Suprapubic skin (tissue), 4 donors: ENCODE data around the gene PIK3R4. TPM values are rescaled to one million over a fixed set of nuclear protein-coding genes. Genes with fewer than 3 reads are reported as not detected.
A peak's percentile ranks its signal among the peaks of the same experiment; 100 is the strongest.

Experiments
- DNase-seq, 2 donors: peaks; one replicate each; pipeline ENCODE4 v3.0.0-alpha.2; 2019; ENCODE audit warnings: low spot score in 2 of 2
- H3K27ac ChIP-seq: fragments of 200-600 bp; sonication (generic); one replicate; pipeline ENCODE4 v1.5.1; 2019
- H3K27me3 ChIP-seq: fragments of 200-600 bp; sonication (generic); one replicate; pipeline ENCODE4 v1.5.1; 2019
- H3K36me3 ChIP-seq: fragments of 200-600 bp; sonication (generic); one replicate; pipeline ENCODE4 v1.5.1; 2019
- H3K4me1 ChIP-seq: fragments of 200-600 bp; sonication (generic); one replicate; pipeline ENCODE4 v1.5.1; 2019
- H3K4me3 ChIP-seq: fragments of 200-600 bp; sonication (generic); one replicate; pipeline ENCODE4 v1.5.1; 2019; ENCODE audit warnings: mild to moderate bottlenecking
- H3K9me3 ChIP-seq: fragments of 200-600 bp; sonication (generic); one replicate; pipeline ENCODE4 v1.5.1; 2019
- EP300 ChIP-seq: sonication (generic); formaldehyde crosslinking; IDR thresholded peaks from one replicate; pipeline ENCODE4 v1.6.1; 2017; ENCODE audit warnings: antibody characterized with exemption
- POLR2A ChIP-seq, 2 donors: fragments of 450-650 bp; IDR thresholded peaks; one replicate each; pipeline ENCODE4 v1.6.1; 2017; ENCODE audit warnings: antibody characterized with exemption in 2 of 2, mild to moderate bottlenecking in 2 of 2, moderate library complexity in 2 of 2
- POLR2AphosphoS5 ChIP-seq, 3 donors: sonication (generic); formaldehyde crosslinking; IDR thresholded peaks; one replicate each; pipeline ENCODE4 v1.6.1; 2017; ENCODE audit warnings: antibody characterized with exemption in 3 of 3
- WGBS: methylation state at CpG from one replicate; pipeline ENCODE4 v1.1.5; 2018; 5-methylcytosine and 5-hydroxymethylcytosine counted together
- total RNA-seq, 4 donors: library from RNA; depleted of rRNA; stranded (reverse); fragments of >200 nt; gene quantifications; one replicate each; pipeline ENCODE4 v1.1.0, GENCODE V29; 2016
- TF ChIP-seq, protein P1 (sequence below), 2 donors: fragments of 200-600 bp in 1 of 2; fragments of 450-650 bp in 1 of 2; sonication (generic) in 1 of 2; IDR thresholded peaks; one replicate each; pipeline ENCODE4 v1.5.1; 2016 to 2019; ENCODE audit warnings: antibody characterized with exemption in 2 of 2, mild to moderate bottlenecking in 1 of 2, moderate library complexity in 1 of 2

PIK3R4 gene
- total RNA-seq, 4 donors from 2014 or later = 35.6 to 48.5 (median 39.3) TPM

- WGBS = 76% methylated on average over 2 of the region's 2 CpGs
- H3K27me3 ChIP-seq = no peaks in the 10 kb centered on the region
- H3K4me1 ChIP-seq = peaks cover 7% of the 10 kb centered on the region
- no peaks in the 10 kb centered on the region for H3K9me3 ChIP-seq
- peaks cover under 1% of the 10 kb centered on the region for H3K36me3 ChIP-seq
- DNase-seq = no peak
- TF ChIP-seq POLR2AphosphoS5 (IDR thresholded peaks at IDR 0.05) = no peak
- no peak overlapping the region for H3K4me3 ChIP-seq
- H3K27ac ChIP-seq = no peak overlapping the region
Observed at GRCh38 chr3:130725746-130726145, 20.9 kb downstream of the PIK3R4 start.

DNA sequence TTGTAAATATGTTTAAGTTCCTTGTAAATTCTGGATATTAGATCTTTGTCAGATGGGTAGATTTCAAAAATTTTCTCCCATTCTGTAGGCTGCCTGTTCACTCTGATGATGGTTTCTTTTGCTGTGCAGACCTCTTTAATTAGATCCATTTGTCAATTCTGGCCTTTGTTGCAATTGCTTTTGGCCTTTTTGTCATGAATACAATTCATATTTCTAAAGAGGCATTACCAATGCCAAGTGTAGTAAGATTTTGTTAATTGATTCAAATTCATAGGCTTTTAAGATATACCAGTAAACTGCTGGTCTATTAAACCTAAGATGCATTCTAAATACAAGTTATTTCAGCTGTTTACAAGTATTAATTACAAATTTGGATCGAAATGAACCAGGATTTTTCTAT, 31.0 kb downstream of the PIK3R4 start:
- H3K9me3 ChIP-seq = no peaks in the 10 kb centered on the region
- H3K27ac ChIP-seq = no peak overlapping the region
- no peak overlapping the region for H3K4me3 ChIP-seq
- peaks cover 31% of the 10 kb centered on the region for H3K36me3 ChIP-seq
- H3K4me1 ChIP-seq = peaks cover 10% of the 10 kb centered on the region
- WGBS = 86% methylated on average over 1 of the region's 1 CpG
- DNase-seq = no peak
- no peaks in the 10 kb centered on the region for H3K27me3 ChIP-seq
- no peak for TF ChIP-seq EP300

DNA sequence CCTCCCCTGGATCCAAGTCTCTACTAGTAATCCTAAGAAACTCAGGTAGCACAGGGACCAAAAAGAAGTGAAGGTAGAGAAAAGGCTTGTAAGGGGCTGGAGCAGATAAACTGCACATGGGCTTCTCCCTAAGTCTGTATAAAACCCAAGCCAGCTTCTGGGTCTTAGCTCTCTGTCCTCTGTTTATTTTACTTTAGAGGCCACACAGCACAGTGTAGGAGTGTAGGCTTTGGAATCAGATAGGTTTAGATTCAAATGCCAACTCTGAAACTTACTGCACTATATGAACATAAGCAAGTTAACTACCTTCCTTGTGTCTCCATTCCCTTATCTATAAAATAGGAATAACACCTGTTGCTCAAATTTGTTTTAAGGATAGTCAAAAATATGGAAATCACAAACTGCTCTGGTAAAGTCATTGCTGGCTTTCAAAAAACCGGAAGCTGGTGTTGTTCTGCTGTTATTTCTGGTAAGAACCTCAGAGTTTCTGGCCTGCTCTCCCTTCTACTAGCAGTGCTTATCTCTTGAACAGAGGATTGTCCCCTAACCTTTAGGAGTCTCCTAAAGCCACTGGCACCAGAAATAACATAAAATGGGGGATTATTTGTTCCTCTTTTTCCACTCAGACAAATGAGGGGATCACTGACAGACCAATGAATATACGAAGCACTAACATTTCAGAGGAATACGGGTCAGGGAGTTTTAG, 33.8 kb downstream of the PIK3R4 start:
- no peak for DNase-seq
- Histone ChIP-seq H3K9me3 (no peaks in the 10 kb centered on the region), H3K4me1 (peaks cover 15% of the 10 kb centered on the region), H3K27me3 (no peaks in the 10 kb centered on the region), H3K27ac (no peak overlapping the region), H3K4me3 (no peak overlapping the region), H3K36me3 (peaks cover 30% of the 10 kb centered on the region)
- TF ChIP-seq POLR2A (IDR thresholded peaks at IDR 0.05) (no peak), EP300 (no peak), POLR2AphosphoS5 (IDR thresholded peaks at IDR 0.05) (no peak)
- TF ChIP-seq, protein P1, sequence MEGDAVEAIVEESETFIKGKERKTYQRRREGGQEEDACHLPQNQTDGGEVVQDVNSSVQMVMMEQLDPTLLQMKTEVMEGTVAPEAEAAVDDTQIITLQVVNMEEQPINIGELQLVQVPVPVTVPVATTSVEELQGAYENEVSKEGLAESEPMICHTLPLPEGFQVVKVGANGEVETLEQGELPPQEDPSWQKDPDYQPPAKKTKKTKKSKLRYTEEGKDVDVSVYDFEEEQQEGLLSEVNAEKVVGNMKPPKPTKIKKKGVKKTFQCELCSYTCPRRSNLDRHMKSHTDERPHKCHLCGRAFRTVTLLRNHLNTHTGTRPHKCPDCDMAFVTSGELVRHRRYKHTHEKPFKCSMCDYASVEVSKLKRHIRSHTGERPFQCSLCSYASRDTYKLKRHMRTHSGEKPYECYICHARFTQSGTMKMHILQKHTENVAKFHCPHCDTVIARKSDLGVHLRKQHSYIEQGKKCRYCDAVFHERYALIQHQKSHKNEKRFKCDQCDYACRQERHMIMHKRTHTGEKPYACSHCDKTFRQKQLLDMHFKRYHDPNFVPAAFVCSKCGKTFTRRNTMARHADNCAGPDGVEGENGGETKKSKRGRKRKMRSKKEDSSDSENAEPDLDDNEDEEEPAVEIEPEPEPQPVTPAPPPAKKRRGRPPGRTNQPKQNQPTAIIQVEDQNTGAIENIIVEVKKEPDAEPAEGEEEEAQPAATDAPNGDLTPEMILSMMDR (IDR thresholded peaks at IDR 0.05) = no peak
- 88% methylated on average over 3 of the region's 3 CpGs for WGBS

- WGBS = 51% methylated on average over 4 of the region's 4 CpGs
- TF ChIP-seq POLR2A (IDR thresholded peaks at IDR 0.05) (no peak), POLR2AphosphoS5 (IDR thresholded peaks at IDR 0.05) (no peak), EP300 (no peak)
- TF ChIP-seq, protein P1 (IDR thresholded peaks at IDR 0.05) = no peak
- Histone ChIP-seq H3K27me3 (no peaks in the 10 kb centered on the region), H3K4me1 (peaks cover 15% of the 10 kb centered on the region), H3K36me3 (peaks cover 30% of the 10 kb centered on the region), H3K27ac (peak overlapping the region; percentile 9), H3K9me3 (no peaks in the 10 kb centered on the region), H3K4me3 (no peak overlapping the region)
- DNase-seq = no peak
Observed at GRCh38 chr3:130711565-130712324, 34.9 kb downstream of the PIK3R4 start.

GRCh38 chr3:130709671-130710070, 37.0 kb downstream of the PIK3R4 start:
- no peaks in the 10 kb centered on the region for H3K9me3 ChIP-seq
- TF ChIP-seq POLR2A (IDR thresholded peaks at IDR 0.05) = no peak
- TF ChIP-seq, protein P1 (IDR thresholded peaks at IDR 0.05) = no peak
- no peak for TF ChIP-seq POLR2AphosphoS5 (IDR thresholded peaks at IDR 0.05)
- no peak for TF ChIP-seq EP300
- peaks cover 15% of the 10 kb centered on the region for H3K4me1 ChIP-seq
- DNase-seq = no peak
- peaks cover 15% of the 10 kb centered on the region for H3K36me3 ChIP-seq
- H3K4me3 ChIP-seq = no peak overlapping the region
- no peaks in the 10 kb centered on the region for H3K27me3 ChIP-seq
- no peak overlapping the region for H3K27ac ChIP-seq
- 64% methylated on average over 1 of the region's 1 CpG for WGBS

DNA sequence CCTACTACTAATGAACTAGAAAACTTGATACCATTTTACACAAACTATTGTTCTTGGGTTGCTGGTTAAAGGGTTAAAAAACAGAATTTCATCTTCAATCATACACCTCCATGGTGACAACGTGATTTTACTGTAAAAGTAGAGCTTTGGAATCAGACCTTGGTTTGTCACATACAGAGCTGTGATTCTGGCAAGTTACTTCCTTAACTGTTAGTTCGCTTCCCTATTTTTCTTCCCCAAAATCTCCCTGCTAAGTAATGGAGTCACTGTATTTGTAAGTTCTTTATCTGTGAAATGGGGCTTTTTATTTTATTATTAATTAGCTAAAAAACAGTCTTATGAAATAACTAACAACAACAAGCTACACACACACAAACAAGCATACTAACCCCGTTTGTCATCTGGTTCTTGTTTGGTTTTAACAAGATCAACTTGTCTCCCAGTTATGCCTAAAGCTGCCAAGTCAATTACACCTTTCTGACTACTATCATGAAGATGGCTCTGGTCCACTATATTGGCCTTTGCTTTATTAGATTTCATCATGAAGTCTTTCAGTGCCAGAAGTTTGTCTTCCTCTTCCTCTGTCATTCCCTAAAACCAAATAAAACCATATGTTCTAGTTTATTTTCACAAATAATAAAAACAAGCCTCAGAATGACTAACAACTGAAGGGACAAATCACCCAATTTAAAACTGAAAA, 38.6 kb downstream of the PIK3R4 start:
- WGBS = 50% methylated on average over 3 of the region's 3 CpGs
- Histone ChIP-seq H3K27me3 (no peaks in the 10 kb centered on the region), H3K4me3 (no peak overlapping the region), H3K9me3 (no peaks in the 10 kb centered on the region), H3K4me1 (peaks cover 15% of the 10 kb centered on the region), H3K27ac (no peak overlapping the region), H3K36me3 (peaks cover 15% of the 10 kb centered on the region)
- TF ChIP-seq EP300 = no peak
- TF ChIP-seq, protein P1 (IDR thresholded peaks at IDR 0.05) = no peak
- no peak for TF ChIP-seq POLR2A (IDR thresholded peaks at IDR 0.05)
- DNase-seq = no peak
